ENCODE data around the gene BCORL1. TPM values are rescaled to one million over a fixed set of nuclear protein-coding genes. Genes with fewer than 3 reads are reported as not detected.

The BCORL1 gene
- total RNA-seq, 1 experiment from 2014 or later = 30.8 TPM

DNA sequence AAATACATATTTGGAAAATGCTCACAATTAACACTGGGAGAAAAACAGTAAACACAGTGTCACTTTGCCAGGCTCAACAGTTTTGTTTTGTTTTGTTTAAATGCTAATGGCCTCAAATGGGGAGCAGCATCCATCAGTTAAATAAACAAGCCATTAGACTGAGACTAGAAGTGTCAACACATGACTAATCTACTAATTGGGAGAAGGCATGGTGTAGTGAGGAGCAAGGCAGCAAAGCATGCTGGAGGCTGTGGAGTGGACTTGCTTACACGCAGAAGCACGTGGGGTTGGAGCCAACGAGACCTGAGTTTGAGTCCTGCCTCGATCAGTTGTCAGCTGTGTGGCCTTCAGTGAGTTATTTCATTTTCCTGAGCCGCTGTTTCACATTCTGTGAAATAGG lies 47.5 kb upstream of the BCORL1 start:
- RAD21 ChIA-PET (ENCODE audit: low non-redundant PET in 1 of 2, low total read pairs in 2 of 2, uncharacterized antibody in 2 of 2, unreplicated experiment in 2 of 2) = no interaction called here
- H4K20me1 ChIP-seq (ENCODE audit: insufficient read depth) = no peaks in the 10 kb centered on the region
- no peaks in the 10 kb centered on the region for H3K36me3 ChIP-seq (ENCODE audit: control insufficient read depth in 1 of 2, insufficient read depth in 2 of 2, low read length in 2 of 2)
- no peak overlapping the region for H2AFZ ChIP-seq (ENCODE audit: low read depth, low read length, poor library complexity, severe bottlenecking)
- no peak overlapping the region for H3K4me3 ChIP-seq (replicated peaks in 1 of 2; ENCODE audit: low read depth in 1 of 2, low read length in 2 of 2)
- H3K9me3 ChIP-seq (ENCODE audit: control insufficient read depth in 1 of 2, insufficient read depth in 1 of 2, low read depth in 1 of 2, low read length in 2 of 2) = no peaks in the 10 kb centered on the region
- POLR2A ChIA-PET = no interaction called here
- intact Hi-C loops (cut with micrococcal nuclease) = no loop called here
- H3K4me1 ChIP-seq (ENCODE audit: control insufficient read depth in 1 of 2, insufficient read depth in 2 of 2, low read length in 2 of 2) = peaks cover 0 to 6% of the 10 kb centered on the region in 2 experiments; a peak in 1 of 4 replicates
- ATAC-seq (no peak), DNase-seq (ENCODE audit: low read depth, low spot score) (no peak)
- no peak overlapping the region for H3K4me2 ChIP-seq (ENCODE audit: low read length)
- CTCF ChIA-PET = no interaction called here
- H3K79me2 ChIP-seq (ENCODE audit: insufficient read depth, low read length) = no peaks in the 10 kb centered on the region
- no peaks in the 10 kb centered on the region for H3K9me2 ChIP-seq (ENCODE audit: insufficient read depth)
- no TSS peak for BruUV-seq (replicated peaks)
- TF ChIP-seq ZFX (IDR thresholded peaks at IDR 0.05) = no peak
- TF ChIP-seq SIN3A (IDR thresholded peaks at IDR 0.05; ENCODE audit: low read depth) = no peak
- TF ChIP-seq CBX3 (IDR thresholded peaks at IDR 0.05; ENCODE audit: low read depth) = no peak
- TF ChIP-seq POLR2A (IDR thresholded peaks at IDR 0.05; ENCODE audit: borderline replicate concordance, extremely low read depth, insufficient read depth, insufficient read length) = no peak
- TF ChIP-seq ELF1 (IDR thresholded peaks at IDR 0.05; ENCODE audit: borderline replicate concordance, low read depth) = no peak
- no peak for TF ChIP-seq CEBPB (IDR thresholded peaks at IDR 0.05; ENCODE audit: low read depth)
- TF ChIP-seq EZH2phosphoT487 (IDR thresholded peaks at IDR 0.05; ENCODE audit: borderline replicate concordance) = no peak
- no peak overlapping the region for H3K9ac ChIP-seq (ENCODE audit: low read length)
- H3K27me3 ChIP-seq (ENCODE audit: insufficient read depth, low read length) = no peaks in the 10 kb centered on the region
- no peak overlapping the region for H3K27ac ChIP-seq (ENCODE audit: low read depth, low read length)

DNA sequence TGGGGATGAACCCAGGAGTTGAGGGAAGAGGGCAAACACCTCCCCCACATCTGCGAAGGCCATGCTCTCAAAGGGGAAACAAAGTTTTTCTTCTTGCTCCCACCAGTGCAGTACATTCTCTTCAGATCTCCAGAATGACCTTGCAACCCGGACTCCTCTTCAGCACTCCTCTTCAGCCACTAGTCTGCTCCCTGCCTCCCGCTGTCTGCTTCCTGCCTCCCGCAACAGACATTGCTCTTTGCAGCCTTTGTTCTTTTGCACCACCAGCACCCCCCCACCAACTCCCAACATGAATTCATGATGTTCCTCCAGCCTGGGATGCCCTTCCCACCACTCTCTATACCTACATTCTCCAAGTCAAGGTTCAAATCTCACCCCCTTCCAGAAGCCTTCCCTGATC lies 44.4 kb upstream of the BCORL1 start:
- Histone ChIP-seq H3K27me3 (ENCODE audit: insufficient read depth, low read length) (no peaks in the 10 kb centered on the region), H3K79me2 (ENCODE audit: insufficient read depth, low read length) (no peaks in the 10 kb centered on the region), H3K4me3 (replicated peaks in 1 of 2; ENCODE audit: low read depth in 1 of 2, low read length in 2 of 2) (no peak overlapping the region), H3K27ac (ENCODE audit: low read depth, low read length) (no peak overlapping the region), H3K9me2 (ENCODE audit: insufficient read depth) (no peaks in the 10 kb centered on the region), H3K9ac (ENCODE audit: low read length) (no peak overlapping the region), H3K9me3 (ENCODE audit: control insufficient read depth in 1 of 2, insufficient read depth in 1 of 2, low read depth in 1 of 2, low read length in 2 of 2) (no peaks in the 10 kb centered on the region), H3K4me2 (ENCODE audit: low read length) (no peak overlapping the region), H3K4me1 (ENCODE audit: control insufficient read depth in 1 of 2, insufficient read depth in 2 of 2, low read length in 2 of 2) (peaks cover 0 to 1% of the 10 kb centered on the region in 2 experiments; a peak in 1 of 4 replicates), H4K20me1 (ENCODE audit: insufficient read depth) (no peaks in the 10 kb centered on the region), H2AFZ (ENCODE audit: low read depth, low read length, poor library complexity, severe bottlenecking) (no peak overlapping the region), H3K36me3 (ENCODE audit: control insufficient read depth in 1 of 2, insufficient read depth in 2 of 2, low read length in 2 of 2) (no peaks in the 10 kb centered on the region)
- ATAC-seq (no peak), DNase-seq (ENCODE audit: low read depth, low spot score) (no peak)
- intact Hi-C loops (cut with micrococcal nuclease) = no loop called here
- BruUV-seq (replicated peaks) = no TSS peak
- POLR2A ChIA-PET = no interaction called here
- CTCF ChIA-PET = no interaction called here
- RAD21 ChIA-PET (ENCODE audit: low non-redundant PET in 1 of 2, low total read pairs in 2 of 2, uncharacterized antibody in 2 of 2, unreplicated experiment in 2 of 2) = no interaction called here
- TF ChIP-seq, protein P1, sequence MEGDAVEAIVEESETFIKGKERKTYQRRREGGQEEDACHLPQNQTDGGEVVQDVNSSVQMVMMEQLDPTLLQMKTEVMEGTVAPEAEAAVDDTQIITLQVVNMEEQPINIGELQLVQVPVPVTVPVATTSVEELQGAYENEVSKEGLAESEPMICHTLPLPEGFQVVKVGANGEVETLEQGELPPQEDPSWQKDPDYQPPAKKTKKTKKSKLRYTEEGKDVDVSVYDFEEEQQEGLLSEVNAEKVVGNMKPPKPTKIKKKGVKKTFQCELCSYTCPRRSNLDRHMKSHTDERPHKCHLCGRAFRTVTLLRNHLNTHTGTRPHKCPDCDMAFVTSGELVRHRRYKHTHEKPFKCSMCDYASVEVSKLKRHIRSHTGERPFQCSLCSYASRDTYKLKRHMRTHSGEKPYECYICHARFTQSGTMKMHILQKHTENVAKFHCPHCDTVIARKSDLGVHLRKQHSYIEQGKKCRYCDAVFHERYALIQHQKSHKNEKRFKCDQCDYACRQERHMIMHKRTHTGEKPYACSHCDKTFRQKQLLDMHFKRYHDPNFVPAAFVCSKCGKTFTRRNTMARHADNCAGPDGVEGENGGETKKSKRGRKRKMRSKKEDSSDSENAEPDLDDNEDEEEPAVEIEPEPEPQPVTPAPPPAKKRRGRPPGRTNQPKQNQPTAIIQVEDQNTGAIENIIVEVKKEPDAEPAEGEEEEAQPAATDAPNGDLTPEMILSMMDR (IDR thresholded peaks at IDR 0.05 in 2 of 3, conservative IDR thresholded peaks at IDR 0.05 in 1 of 3; ENCODE audit: borderline replicate concordance in 1 of 3, insufficient read depth in 1 of 3, low read depth in 2 of 3, low read length in 2 of 3) = no peak
- no peak for TF ChIP-seq YY1 (IDR thresholded peaks at IDR 0.05; ENCODE audit: extremely low read depth, insufficient replicate concordance, low read depth, low read length)
- TF ChIP-seq, protein P2, sequence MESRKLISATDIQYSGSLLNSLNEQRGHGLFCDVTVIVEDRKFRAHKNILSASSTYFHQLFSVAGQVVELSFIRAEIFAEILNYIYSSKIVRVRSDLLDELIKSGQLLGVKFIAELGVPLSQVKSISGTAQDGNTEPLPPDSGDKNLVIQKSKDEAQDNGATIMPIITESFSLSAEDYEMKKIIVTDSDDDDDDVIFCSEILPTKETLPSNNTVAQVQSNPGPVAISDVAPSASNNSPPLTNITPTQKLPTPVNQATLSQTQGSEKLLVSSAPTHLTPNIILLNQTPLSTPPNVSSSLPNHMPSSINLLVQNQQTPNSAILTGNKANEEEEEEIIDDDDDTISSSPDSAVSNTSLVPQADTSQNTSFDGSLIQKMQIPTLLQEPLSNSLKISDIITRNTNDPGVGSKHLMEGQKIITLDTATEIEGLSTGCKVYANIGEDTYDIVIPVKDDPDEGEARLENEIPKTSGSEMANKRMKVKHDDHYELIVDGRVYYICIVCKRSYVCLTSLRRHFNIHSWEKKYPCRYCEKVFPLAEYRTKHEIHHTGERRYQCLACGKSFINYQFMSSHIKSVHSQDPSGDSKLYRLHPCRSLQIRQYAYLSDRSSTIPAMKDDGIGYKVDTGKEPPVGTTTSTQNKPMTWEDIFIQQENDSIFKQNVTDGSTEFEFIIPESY (IDR thresholded peaks at IDR 0.05; ENCODE audit: extremely low read depth, insufficient replicate concordance, low read length) = no peak
- TF ChIP-seq TCF7L2 (IDR thresholded peaks at IDR 0.05; ENCODE audit: borderline replicate concordance, extremely low read depth, insufficient read depth, insufficient read length) = no peak
- TF ChIP-seq FOSL1 (IDR thresholded peaks at IDR 0.05; ENCODE audit: low read depth) = no peak
- TF ChIP-seq EZH2phosphoT487 (IDR thresholded peaks at IDR 0.05; ENCODE audit: borderline replicate concordance) = no peak
- no peak for TF ChIP-seq ZNF274 (IDR thresholded peaks at IDR 0.05; ENCODE audit: low read depth, low read length)
- no peak for TF ChIP-seq SP1 (IDR thresholded peaks at IDR 0.05; ENCODE audit: low read depth)
- TF ChIP-seq ZFX (IDR thresholded peaks at IDR 0.05) = no peak
- TF ChIP-seq EGR1 (IDR thresholded peaks at IDR 0.05; ENCODE audit: low read depth) = no peak
- no peak for TF ChIP-seq SIN3A (IDR thresholded peaks at IDR 0.05; ENCODE audit: low read depth)
- TF ChIP-seq POLR2A (IDR thresholded peaks at IDR 0.05; ENCODE audit: borderline replicate concordance, extremely low read depth, insufficient read depth, insufficient read length) = no peak
- TF ChIP-seq EZH2 (IDR thresholded peaks at IDR 0.05) = no peak
- TF ChIP-seq POLR2AphosphoS5 (IDR thresholded peaks at IDR 0.05; ENCODE audit: low read depth, low read length) = no peak
- no peak for TF ChIP-seq ELF1 (IDR thresholded peaks at IDR 0.05; ENCODE audit: borderline replicate concordance, low read depth)
- TF ChIP-seq, protein P3, sequence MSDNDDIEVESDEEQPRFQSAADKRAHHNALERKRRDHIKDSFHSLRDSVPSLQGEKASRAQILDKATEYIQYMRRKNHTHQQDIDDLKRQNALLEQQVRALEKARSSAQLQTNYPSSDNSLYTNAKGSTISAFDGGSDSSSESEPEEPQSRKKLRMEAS (IDR thresholded peaks at IDR 0.05) = no peak
